HG02981 (cell line): ENCODE results near the gene DACT3.

Experiments
- ATAC-seq: cut with Tn5 transposase; IDR thresholded peaks from one replicate; pipeline ENCODE4 v1.9.1; 2021; ENCODE audit warnings: mild to moderate bottlenecking, moderate library complexity; ENCODE audit not compliant: unreplicated experiment

The DACT3 gene

GRCh38 chr19:46661020-46661731, at the start of gene DACT3:
DACT3 (minus strand) TSS chr19:46661182; CDS start chr19:46661064, 118 bp downstream.
- peak; percentile 87 for ATAC-seq

- no peak for ATAC-seq
Measured at GRCh38 chr19:46710687-46711086, 49.7 kb upstream of the DACT3 start.

GRCh38 chr19:46704379-46705076, 43.5 kb upstream of the DACT3 start:
- no peak for ATAC-seq

DNA sequence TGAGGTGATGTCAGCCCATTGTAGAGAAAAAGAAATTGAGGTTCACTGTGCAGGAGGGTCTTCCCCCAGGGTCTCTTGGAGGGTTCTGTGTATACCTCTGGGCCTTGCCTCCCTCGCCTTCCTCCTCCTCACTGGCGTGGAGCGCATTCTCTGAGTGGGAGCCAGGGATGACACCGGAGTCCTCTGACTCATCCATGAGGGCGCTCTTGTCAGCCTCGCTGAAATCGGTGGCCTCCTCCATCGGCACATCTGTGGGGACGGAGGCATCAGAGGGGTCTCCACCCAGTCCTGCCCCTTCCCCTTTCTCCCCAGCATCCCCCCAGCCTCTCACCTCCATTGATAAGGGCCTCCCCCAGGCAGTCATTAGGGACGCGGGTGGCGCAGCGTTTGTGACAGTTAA, 39.7 kb upstream of the DACT3 start:
- no peak for ATAC-seq

DNA sequence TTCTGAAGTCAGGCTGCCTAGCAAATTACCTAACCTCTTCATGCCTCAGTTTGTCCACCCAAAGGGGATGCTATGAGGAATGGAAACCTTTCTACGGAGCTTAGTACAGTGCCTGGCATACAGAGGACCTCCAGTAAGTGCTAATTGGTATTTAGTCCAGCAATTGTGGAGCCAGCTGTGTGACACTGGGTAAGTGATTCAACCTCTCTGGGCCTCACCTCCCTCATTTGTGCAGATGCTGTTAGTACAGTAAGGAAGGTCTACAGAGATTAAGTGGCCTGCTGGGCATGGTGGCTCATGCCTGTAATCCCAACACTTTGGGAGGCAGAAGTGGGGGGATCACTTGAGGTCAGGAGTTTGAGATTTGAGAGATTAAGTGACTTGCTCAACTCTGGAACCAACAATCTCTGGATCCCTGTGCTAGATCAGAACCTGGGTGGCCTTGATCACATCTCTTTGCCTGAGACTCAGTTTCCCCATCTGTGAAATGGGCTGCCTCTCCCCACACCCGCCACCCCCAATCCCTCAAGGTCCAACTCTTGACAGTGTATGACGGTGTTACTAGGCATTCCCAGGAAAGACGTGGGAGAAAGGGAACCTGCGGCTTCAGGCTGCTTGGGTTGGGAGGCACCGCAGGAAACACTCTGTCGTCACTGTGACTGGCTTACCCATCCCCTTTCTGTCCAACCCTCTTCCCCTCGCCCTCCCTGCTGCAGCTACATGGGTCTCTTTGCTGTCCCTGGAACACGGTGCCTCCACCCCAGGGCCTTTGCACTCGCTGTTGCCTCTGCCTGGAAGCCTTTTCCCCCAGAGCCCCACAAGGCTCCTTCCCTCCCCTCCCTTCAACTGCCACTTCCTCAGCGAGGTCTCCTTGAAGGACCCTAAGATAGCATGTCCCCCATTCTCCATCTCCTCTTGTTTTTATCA, 37.7 kb upstream of the DACT3 start:
- no peak for ATAC-seq

- ATAC-seq: no peak
Measured at GRCh38 chr19:46697204-46697960, 36.4 kb upstream of the DACT3 start.

- ATAC-seq: no peak
Measured at GRCh38 chr19:46696866-46697203, 35.9 kb upstream of the DACT3 start.

- ATAC-seq: no peak
Measured at GRCh38 chr19:46696052-46696451, 35.1 kb upstream of the DACT3 start.

- no peak for ATAC-seq
Measured at GRCh38 chr19:46693760-46694159, 32.8 kb upstream of the DACT3 start.

DNA sequence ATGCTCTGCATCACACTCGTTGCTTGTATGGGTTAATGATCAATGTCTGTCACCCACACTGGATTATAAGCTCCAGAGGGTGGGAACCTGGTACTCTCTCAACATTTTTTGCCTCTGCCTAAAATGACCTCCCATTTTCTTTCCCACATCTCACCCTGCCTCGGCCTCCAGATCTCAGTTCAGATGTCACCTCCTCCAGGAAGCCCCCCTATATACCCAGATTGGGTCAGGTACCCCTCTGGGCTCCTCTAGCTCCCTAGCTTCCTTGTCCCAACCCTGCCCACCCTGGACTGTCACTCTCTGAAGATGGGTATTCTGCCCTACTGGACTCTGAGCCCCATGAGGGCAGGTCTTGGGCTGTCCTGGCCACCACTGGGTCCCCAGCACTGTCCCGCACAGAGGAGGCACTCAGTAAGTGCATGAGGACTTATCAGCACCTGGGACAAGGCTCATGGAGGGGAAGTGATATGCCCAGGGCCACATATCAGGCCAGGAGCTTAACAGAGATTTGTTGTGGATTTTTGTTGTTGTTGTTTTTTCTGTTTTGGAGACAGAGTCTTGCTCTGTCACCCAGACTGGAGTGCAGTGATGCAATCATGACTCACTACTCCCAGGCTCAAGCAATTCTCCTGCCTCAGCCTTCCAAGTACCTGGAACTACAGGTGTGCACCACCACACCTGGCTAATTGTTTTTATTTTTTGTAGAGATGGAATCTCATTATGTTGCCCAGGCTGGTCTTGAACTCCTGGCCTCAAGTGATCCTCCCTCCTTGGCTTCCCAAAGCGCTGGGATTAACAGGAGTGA, 32.1 kb upstream of the DACT3 start:
- no peak for ATAC-seq

- no peak for ATAC-seq
Measured at GRCh38 chr19:46691948-46692347, 31.0 kb upstream of the DACT3 start.

DNA sequence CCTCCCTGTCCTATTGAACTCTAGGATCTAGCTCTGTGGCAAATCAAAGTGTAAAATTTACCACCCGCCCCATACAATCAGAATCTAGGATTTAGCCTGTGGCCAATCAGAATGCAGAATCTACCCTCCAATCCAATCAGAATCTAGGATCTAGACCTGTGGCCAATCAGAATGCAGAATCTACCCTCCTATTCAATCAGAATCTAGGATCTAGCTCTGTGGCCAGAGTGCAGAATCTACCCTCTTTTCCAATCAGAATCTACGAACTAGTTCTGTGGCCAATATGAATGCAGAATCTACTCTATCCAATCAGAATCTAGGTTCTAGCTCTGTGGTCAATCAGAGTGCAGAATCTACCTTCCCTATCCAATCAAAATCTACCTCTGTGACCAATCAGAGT, 30.1 kb upstream of the DACT3 start:
- no peak for ATAC-seq

- ATAC-seq: no peak
Measured at GRCh38 chr19:46689358-46689757, 28.4 kb upstream of the DACT3 start.

DNA sequence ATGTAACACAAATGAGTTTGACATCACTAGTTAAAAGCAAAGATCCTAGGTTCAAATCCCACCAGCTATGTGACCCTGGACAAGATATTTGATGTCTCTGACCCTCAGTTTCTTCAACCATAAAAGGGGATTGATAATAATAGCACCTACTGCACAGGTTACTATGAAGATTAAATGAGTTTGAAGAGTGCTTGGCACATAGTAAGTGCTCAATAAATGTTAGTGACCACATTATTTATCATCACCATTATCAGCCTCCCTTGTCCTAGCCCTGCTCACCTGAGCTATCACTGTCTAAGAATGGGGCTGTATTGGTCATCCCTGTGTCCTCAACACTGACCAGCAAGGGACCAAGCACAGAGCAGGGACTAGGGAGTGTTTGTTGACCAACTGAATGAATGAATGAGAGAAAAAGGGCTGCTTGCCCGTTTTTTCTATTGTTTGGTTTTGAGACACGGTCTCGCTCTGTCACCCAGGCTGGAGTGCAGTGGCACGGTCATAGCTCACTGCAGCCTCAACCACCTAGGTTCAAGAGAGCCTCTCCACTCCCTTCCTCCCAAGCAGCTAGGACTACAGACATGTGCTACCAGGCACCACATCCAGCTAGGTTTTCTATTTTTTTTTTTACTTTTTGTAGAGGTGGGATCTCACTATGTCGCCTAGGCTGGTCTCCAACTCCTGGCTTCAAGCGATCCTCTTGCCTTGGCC, 26.6 kb upstream of the DACT3 start:
- no peak for ATAC-seq

DNA sequence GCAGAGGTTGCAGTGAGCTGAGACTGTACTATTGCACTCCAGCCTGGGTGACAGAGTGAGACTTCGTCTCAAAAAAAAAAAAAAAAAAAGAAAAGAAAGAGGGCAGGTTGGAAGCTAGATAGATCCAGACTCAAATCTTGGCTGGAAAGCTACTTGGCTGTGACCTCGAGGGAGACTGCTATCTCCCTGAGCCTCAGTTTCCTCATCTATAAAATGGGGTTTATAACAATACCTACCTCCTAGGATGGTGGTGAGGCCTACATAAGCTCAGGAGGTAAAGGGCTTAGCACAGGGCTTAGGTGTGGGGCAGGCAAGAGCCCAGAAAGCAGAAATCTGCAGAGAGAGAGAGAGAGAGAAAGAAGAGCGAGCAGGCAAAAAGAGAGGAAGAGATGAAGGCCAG, 24.2 kb upstream of the DACT3 start:
- ATAC-seq: no peak

DNA sequence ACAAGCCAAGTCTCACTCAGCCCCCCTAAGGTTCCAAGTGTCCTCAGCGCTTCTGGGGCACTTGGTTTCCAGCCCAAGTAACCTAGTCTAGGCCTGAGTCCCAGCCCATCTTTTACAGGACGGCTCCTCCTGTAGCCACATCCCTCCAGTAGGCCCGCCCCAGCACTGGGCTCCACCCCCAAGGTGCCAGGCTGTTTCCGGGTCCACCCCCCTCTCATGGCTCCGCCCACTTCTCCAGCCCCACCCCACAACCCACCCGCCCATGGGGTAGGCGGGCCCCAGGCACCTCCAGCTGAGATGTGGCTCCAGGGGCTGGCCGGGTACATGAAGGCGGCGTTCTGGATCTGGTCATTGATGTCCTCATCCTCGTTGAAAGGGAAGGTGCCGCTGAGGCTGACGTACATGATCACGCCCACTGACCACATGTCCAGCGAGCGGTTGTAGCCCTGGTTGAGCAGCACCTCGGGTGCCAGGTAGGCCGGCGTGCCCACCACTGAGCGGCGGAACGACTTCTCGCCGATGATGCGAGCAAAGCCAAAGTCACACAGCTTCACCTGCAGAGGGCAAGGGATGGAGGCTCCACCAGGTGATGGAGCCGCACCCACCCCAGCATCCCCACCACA, 17.2 kb upstream of the DACT3 start:
- ATAC-seq: no peak

GRCh38 chr19:46674416-46675178, 13.6 kb upstream of the DACT3 start:
- ATAC-seq: no peak

- no peak for ATAC-seq
Measured at GRCh38 chr19:46670813-46671212, 9.8 kb upstream of the DACT3 start.
